HuH-7.5 (cell line): ENCODE results near the gene GGT6.

Source experiments
- DNase-seq: peaks from one replicate; pipeline ENCODE4 v3.0.0; 2011; ENCODE audit warnings: low spot score

Gene GGT6

DNA sequence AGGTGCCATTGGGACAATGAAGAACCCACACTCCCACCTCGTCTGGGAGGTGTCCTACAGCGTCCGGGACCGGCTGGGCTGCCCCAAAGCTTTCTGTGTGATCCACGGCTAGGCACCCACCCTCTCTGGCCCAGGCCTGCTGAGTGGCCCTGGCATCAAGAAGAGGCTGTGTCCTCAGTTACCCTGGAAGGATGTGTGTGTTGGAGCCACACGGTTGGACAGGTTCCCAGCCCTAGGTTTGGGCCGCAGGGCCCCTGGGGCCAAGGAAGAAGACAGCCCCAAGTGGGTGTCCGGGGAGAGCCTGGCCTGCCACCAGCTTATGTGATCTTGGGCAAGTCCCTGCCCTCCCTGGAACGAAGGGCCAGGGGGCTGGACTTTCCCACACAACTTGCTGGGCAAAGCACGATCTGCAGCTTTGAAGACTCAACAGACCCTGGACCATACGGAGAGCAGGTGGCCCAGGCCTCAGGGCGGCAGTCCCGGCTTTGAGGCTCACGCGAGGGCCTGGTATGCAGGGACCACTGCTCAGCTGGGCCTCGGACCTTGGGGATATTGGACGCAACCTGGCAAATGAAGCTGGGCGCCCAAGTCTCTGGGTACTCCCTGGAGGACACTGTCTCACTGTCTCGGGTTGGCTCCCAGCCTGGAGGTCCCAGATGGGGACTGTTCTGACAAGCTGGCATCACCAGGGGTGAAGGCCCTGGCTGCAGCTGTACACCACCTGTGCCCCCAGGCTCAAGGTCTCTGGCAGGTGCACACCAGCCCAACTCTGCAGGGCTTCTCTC, 22.7 kb downstream of the GGT6 start:
- no peak for DNase-seq

- DNase-seq, result no peak
Observed at GRCh38 chr17:4536742-4537411, 23.5 kb downstream of the GGT6 start.

DNA sequence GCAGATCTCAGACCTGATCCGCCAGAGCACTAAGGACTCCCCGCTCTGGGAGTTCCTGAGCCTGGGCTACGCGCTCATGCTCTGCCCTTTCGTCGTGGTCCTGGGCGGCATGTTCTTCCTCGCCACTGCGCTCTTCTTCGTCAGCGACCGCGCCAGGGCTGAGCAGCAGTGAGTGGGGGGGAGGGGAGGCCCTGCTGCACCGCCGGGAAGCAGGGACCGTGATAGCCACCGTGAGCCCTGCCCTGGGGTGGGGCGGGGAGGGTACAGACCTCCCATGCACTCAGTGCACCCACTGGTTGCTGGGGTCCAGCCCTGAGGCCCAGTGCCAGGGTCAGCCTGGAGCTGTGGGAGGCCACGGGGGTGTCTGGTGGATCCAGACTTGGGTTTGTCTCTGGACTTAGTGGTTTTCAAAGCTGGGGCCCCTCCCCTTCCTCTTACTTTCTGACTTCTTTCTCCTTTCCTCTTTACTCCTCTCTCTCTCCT, 24.1 kb downstream of the GGT6 start:
- no peak for DNase-seq

DNA sequence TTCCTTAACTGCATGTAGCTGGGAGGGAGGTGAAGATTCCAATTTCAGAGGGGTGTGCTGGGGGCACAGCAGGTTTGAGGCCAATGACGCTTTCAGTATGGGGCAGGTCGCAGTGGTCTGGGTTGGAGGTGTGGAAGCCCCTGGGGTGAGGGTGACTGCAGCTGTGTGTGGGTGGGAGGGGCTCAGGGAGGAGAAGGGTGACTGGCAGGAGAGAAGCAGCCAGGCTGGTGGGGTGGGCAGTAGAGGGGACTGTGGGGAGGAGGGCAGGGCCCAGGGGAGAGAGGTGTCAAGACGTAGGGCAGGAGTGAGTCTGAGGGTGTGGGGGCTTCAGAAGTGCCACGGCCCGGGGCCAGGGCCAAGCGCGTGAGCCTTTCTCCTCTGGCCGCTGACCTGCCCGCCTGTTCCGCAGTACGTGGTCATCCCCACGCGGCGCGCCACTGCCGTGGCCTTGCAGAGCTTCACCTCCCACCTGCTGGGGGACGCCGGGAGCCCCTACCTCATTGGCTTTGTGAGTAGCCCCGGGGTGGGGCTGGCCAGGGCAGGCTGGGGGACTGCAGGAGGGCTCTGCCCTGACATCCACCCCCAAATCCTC, 24.6 kb downstream of the GGT6 start:
- no peak for DNase-seq

- no peak for DNase-seq
Observed at GRCh38 chr17:4534928-4535666, 25.3 kb downstream of the GGT6 start.

DNA sequence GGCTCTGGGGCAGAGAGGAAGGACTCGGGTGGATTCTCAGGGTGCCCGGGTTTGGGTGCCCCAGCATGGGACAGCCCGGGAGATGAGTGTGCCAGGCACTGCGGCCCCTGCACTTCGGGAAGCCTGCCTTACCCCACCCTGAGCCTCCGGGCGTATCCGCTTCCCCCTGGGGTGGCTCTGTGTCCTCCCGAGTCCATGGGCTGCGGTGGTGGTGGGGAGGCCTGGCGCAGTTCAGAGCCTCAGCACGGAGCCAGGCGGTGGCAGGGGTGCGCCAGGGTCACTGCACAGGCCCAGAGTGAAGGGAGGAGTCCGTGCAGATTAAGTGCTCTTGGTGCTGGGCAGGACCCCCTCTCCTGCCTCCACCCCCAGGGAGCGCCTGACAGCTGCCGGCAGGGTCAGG, 25.9 kb downstream of the GGT6 start:
- no peak for DNase-seq

DNA sequence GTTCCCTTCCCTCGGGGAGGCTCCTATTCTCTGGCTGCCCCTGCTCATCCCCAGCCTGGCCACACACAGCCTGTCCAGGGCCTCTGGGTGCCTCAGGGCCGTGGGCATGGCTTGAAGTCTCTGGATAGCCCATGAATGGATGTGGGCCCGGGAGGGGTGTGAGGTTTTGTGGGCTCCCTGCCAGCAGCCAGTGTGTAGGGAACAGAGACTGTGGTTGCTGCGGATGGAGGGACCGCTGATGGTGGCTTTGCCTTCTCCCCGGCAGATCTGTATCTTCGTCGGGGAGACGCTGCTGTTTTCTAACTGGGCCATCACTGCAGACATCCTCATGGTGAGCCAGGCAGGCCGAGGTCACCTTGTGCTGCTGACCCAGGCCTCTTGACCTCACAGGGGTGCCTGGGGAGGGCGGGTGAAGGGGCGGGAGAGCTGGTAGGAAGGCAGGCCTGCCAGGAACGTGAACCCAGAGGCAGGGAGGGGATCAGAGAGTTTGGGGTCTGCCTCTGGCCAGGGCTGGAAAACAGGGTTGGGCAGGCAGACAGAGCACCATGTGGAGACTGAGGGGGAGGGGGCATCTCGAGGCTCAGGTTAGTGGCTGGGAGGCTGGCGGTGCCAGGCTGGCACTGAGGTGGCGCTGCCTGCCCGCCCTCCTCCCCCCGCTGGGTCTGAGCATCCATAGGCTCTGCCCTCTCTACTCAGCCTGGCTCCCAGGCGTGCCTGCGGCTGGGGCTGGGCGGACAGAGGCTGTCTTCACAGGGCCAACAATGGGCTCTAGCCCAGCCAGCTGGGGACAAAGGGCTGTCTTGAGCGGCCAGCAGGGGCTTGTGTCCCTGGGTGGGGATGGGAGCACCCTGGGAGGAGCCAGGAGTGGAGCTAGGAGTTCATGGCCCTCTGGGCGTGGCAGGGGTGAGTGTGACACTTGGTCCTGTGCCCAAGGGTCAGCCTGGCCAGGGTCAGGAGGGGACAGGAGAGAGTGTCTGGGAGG, 26.6 kb downstream of the GGT6 start:
- no peak for DNase-seq

DNA sequence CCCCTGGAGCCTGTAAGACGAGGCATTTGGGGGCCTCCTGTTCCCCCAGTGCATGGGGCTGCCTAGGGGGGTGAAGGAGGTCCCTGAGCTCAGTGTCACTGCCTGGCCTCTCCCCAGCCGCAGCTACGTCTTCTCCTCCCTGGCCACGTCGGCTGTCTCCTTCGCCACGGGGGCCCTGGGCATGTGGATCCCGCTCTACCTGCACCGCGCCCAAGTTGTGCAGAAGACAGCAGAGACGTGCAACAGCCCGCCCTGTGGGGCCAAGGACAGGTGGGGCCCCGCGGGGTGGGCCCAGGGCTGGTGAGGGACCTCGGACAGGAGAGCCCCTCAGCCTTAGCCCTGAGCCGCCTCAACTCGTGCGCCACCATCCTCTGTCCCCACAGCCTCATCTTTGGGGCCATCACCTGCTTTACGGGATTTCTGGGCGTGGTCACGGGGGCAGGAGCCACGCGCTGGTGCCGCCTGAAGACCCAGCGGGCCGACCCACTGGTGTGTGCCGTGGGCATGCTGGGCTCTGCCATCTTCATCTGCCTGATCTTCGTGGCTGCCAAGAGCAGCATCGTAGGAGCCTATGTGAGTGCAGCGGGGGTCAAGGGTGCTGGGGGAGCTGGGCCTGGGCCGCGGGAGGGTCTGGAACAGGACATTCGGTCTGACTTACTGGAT, 27.4 kb downstream of the GGT6 start:
- no peak for DNase-seq

DNA sequence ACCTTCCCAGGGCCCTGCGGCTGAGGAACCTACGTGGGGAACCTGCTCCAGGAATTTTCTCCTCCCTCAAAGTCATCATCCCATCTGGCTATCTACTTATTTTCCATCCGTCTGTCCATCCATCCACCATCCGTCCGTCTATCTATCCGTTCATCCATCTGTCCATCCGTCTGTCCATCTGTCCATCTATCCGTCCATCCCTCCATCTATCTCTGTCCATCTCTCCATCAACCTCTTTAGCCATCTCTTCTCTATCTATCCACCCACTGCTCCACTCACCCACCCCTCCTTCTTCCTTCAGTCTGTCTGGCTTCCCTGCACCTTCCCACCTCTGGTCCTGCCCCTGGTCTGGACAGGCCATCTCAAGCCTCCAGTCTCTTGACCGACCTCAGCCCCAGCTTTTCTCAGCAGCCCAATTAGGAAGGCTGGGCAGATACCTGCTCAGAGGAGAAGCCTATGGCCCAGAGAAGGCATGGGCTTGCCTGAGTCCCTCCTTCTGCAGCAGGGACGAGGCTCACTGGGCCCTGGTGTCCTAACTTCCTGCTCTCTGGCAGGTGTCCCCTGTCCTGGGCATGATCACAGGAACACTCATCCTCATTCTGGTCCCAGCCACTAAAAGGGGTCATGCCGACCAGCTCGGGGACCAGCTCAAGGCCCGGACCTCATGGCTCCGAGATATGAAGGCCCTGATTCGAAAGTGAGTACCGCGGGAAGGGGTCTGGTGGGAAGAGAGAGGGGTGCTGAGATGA, 28.2 kb downstream of the GGT6 start:
- DNase-seq, result no peak

- no peak for DNase-seq
Observed at GRCh38 chr17:4530799-4531730, 29.3 kb downstream of the GGT6 start.

DNA sequence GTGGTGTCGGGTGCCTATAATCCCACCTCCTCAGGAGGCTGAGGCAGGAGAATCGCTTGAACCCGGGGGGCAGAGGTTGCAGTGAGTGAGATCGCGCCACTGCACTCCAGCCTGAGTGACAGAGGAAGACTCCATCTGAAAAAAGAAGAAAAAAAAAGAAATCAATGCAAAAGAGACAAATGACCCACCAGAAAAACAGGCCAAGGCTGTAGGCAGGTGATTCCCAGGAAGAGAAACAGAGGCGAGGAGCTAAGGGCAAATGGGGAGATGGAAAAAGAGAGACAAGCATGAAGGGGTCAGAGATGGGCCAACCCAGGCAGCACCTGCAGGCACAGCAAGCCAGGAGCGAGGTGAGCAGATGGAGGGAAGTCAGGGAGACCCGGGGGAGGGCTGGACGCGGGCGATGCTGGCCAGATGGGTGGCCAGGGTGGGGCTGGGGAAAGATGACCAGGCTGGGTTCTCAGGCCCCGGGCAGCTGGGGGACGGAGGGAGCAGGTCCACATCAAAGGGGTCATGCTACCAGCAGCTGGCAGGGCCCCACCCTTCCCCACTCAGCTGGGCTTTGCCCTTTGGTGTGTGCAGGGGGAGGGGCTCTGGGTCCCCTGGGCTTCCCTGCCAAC, 30.7 kb downstream of the GGT6 start:
- DNase-seq, result no peak

DNA sequence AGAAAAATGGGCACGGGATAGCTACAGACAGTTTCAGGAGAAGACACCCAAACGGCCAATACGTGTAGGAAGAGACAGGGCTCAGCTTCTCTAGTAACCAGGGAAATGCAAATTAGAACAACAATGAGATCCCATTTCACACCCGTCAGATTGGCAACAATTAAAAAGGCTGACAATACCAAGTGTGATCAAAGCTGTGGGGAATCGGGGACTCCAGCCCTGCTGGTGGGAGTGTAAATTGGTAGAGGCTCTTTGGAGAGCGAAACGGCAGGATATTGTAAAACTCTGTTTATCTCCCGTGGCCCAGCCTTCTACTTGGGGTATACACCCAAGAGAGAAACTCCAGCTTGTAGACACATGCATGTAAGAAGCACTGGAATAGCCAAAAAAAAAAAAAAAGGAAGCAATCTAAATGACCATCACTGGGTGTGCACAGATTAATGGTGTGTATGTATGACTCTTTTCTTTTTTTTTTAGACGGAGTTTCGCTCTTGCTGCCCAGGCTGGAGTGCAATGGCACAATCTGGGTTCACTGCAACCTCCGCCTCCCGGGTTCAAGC, 32.7 kb downstream of the GGT6 start:
- DNase-seq, result no peak

DNA sequence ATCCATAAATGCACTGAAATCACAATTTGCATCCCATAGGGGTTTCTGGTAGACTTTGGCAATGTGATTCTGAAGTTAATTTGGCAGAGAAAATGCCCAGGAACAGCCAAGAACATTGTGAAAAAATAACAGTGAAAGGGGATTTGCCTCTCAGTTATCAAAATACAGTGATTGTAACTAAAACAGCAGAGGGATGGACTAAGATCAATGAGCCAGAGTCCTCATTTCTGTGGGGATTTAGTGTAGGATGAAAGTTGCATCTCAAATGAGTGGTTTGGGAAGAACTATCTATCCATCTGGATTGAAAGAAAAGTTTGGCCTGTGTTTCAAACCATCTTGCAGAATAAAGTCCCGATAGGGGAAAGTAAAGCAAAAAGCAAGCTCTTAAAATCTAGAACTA, 33.2 kb downstream of the GGT6 start:
- DNase-seq, result no peak

- no peak for DNase-seq
Observed at GRCh38 chr17:4525691-4526397, 34.5 kb downstream of the GGT6 start.

DNA sequence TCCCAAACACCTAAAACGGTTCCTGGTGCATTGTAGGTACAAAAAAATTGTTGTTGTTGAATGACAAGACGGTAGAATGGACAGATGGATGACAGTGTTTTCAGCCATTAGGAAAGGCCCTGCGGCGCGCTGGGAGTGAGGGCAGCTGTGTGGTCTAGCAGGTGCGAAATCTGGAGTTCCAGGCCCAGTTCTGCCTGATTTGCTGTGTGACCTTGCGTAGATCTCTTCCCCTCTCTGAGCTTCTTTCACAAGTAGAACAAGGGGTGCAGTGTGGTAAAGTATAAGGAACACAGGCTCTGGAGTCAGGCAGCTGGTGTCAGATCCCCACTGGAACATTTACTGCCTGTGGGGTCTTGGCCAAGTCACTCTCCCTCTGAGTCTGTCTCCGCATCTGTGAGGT, 36.4 kb downstream of the GGT6 start:
- no peak for DNase-seq

- DNase-seq, result no peak
Observed at GRCh38 chr17:4522661-4523060, 37.7 kb downstream of the GGT6 start.

- no peak for DNase-seq
Observed at GRCh38 chr17:4520894-4521600, 39.3 kb downstream of the GGT6 start.
